HepG2 (cell line): ENCODE results near the gene SLC35A3. TPM values are rescaled to one million over a fixed set of nuclear protein-coding genes. Genes with fewer than 3 reads are reported as not detected.

Experiments used
- ATM ChIP-seq: fragments of 450-650 bp; IDR thresholded peaks from 2 replicates; pipeline ENCODE4 v1.7.1; 2017; ENCODE audit warnings: mild to moderate bottlenecking, borderline replicate concordance
- CENPT ChIP-seq: sonication (generic); formaldehyde crosslinking; IDR thresholded peaks from 2 replicates; pipeline ENCODE4 v1.8.0; 2022; ENCODE audit warnings: low read depth, mild to moderate bottlenecking, moderate library complexity, missing genetic modification reagents
- HNF1B ChIP-seq: sonication (generic); formaldehyde crosslinking; IDR thresholded peaks from 2 replicates; pipeline ENCODE4 v1.5.1; 2020; ENCODE audit warnings: mild to moderate bottlenecking, moderate library complexity, missing genetic modification reagents
- RBFOX2 ChIP-seq: fragments of 200-400 bp; formaldehyde crosslinking; IDR thresholded peaks from 2 replicates; pipeline ENCODE4 v1.6.1; 2017; ENCODE audit warnings: low read depth, mild to moderate bottlenecking, low read length
- SAFB2 ChIP-seq: sonication (generic); formaldehyde crosslinking; IDR thresholded peaks from 2 replicates; pipeline ENCODE4 v1.5.1; 2020; ENCODE audit warnings: missing genetic modification reagents, low read depth, mild to moderate bottlenecking, borderline replicate concordance
- SP5 ChIP-seq: IDR thresholded peaks from 2 replicates; pipeline ENCODE4 v1.6.1; 2016; ENCODE audit warnings: low read depth, borderline replicate concordance
- ZFY ChIP-seq: sonication (generic); formaldehyde crosslinking; IDR thresholded peaks from 2 replicates; pipeline ENCODE4 v1.4.0; 2020; ENCODE audit warnings: missing genetic modification reagents
- ZNF260 ChIP-seq: sonication (generic); formaldehyde crosslinking; IDR thresholded peaks from 2 replicates; pipeline ENCODE4 v1.4.0; 2020; ENCODE audit warnings: missing genetic modification reagents, low read depth, mild to moderate bottlenecking, borderline replicate concordance
- ZNF354B ChIP-seq: sonication (generic); formaldehyde crosslinking; IDR thresholded peaks from 2 replicates; pipeline ENCODE4 v1.8.0; 2022; ENCODE audit warnings: mild to moderate bottlenecking, missing genetic modification reagents
- ZNF598 ChIP-seq: sonication (generic); formaldehyde crosslinking; IDR thresholded peaks from 2 replicates; pipeline ENCODE4 v1.5.1; 2020; ENCODE audit warnings: mild to moderate bottlenecking, missing genetic modification reagents, borderline replicate concordance
- ZNF670 ChIP-seq: sonication (generic); formaldehyde crosslinking; IDR thresholded peaks from 2 replicates; pipeline ENCODE4 v1.8.0; 2022; ENCODE audit warnings: mild to moderate bottlenecking, missing genetic modification reagents, borderline replicate concordance
- ZNF749 ChIP-seq: sonication (generic); formaldehyde crosslinking; IDR thresholded peaks from 2 replicates; pipeline ENCODE4 v1.8.0; 2022; ENCODE audit warnings: mild to moderate bottlenecking, missing genetic modification reagents, moderate library complexity, borderline replicate concordance
- polyA plus RNA-seq, 8 experiments: library from polyadenylated mRNA; depleted of rRNA in 3 of 8; stranded (reverse) in 7 of 8; unstranded in 1 of 8; fragments of >200 nt; fragmentation: Illumina TruSeq in 4 of 8; extraction: Trizol in 4 of 8; gene quantifications; 2 replicates each; pipeline versions ENCODE4 v1.2.1 to v1.2.3, GENCODE V29; 2011 to 2016; ENCODE audit warnings: low read depth in 4 of 8, missing spikeins in 1 of 8, mixed read lengths in 1 of 8; ENCODE audit not compliant: insufficient read depth in 1 of 8
- total RNA-seq, 5 experiments: library from RNA; depleted of rRNA; stranded (reverse); fragments of >200 nt; fragmentation: Illumina TruSeq; extraction: Trizol; gene quantifications; 2 replicates each; pipeline ENCODE4 v1.2.3, GENCODE V29; 2016; ENCODE audit warnings: low read depth in 1 of 5
- TF ChIP-seq, protein P1 (sequence below): sonication (generic); formaldehyde crosslinking; IDR thresholded peaks from 2 replicates; pipeline ENCODE4 v1.4.0; 2020; ENCODE audit warnings: missing genetic modification reagents
- TF ChIP-seq, protein P2 (sequence below): sonication (generic); formaldehyde crosslinking; IDR thresholded peaks from 2 replicates; pipeline ENCODE4 v1.5.0; 2020; ENCODE audit warnings: missing genetic modification reagents, mild to moderate bottlenecking, borderline replicate concordance
- TF ChIP-seq, protein P3 (sequence below), 2 experiments: sonication (generic) in 1 of 2; formaldehyde crosslinking in 1 of 2; IDR thresholded peaks; 2 replicates each; pipeline versions ENCODE4 v1.5.1 to v1.6.1; 2011 to 2020; ENCODE audit warnings: borderline replicate concordance in 1 of 2, low read depth in 1 of 2, low read length in 1 of 2, mild to moderate bottlenecking in 1 of 2, missing genetic modification reagents in 1 of 2, moderate library complexity in 1 of 2

The SLC35A3 gene
- total and polyA plus RNA-seq, 2 of the 13 experiments (the other 11 are each of a cell fraction or from before 2014, with no cell fraction given), result 11.2 to 24.9 TPM

- TF ChIP-seq RBFOX2 (peak; percentile 92), SP5 (CRISPR knock-in tag) (no peak), ZNF749 (CRISPR knock-in tag) (peak; percentile 99), ATM (no peak), CENPT (CRISPR knock-in tag) (peak; percentile 94; the same call in 1 of the 2 replicates), ZNF260 (CRISPR knock-in tag) (no peak), HNF1B (CRISPR knock-in tag) (peak; percentile 95), ZNF354B (CRISPR knock-in tag) (peak; percentile 91; the same call in 1 of the 2 replicates), SAFB2 (CRISPR knock-in tag) (peak; percentile 95), ZFY (CRISPR knock-in tag) (peak; percentile 96), ZNF598 (CRISPR knock-in tag) (peak; percentile 96), ZNF670 (CRISPR knock-in tag) (peak; percentile 99)
- TF ChIP-seq, protein P1, sequence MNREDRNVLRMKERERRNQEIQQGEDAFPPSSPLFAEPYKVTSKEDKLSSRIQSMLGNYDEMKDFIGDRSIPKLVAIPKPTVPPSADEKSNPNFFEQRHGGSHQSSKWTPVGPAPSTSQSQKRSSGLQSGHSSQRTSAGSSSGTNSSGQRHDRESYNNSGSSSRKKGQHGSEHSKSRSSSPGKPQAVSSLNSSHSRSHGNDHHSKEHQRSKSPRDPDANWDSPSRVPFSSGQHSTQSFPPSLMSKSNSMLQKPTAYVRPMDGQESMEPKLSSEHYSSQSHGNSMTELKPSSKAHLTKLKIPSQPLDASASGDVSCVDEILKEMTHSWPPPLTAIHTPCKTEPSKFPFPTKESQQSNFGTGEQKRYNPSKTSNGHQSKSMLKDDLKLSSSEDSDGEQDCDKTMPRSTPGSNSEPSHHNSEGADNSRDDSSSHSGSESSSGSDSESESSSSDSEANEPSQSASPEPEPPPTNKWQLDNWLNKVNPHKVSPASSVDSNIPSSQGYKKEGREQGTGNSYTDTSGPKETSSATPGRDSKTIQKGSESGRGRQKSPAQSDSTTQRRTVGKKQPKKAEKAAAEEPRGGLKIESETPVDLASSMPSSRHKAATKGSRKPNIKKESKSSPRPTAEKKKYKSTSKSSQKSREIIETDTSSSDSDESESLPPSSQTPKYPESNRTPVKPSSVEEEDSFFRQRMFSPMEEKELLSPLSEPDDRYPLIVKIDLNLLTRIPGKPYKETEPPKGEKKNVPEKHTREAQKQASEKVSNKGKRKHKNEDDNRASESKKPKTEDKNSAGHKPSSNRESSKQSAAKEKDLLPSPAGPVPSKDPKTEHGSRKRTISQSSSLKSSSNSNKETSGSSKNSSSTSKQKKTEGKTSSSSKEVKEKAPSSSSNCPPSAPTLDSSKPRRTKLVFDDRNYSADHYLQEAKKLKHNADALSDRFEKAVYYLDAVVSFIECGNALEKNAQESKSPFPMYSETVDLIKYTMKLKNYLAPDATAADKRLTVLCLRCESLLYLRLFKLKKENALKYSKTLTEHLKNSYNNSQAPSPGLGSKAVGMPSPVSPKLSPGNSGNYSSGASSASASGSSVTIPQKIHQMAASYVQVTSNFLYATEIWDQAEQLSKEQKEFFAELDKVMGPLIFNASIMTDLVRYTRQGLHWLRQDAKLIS (CRISPR knock-in tag), result 0 out of 2 replicates have a peak, but pooled peaks have one; percentile 67
- TF ChIP-seq, protein P2, sequence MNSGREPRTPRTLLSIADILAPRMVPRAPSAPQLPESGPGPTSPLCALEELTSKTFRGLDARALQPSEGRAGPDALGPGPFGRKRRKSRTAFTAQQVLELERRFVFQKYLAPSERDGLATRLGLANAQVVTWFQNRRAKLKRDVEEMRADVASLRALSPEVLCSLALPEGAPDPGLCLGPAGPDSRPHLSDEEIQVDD (CRISPR knock-in tag), result peak; percentile 98; the same call in 1 of the 2 replicates
- TF ChIP-seq, protein P3, sequence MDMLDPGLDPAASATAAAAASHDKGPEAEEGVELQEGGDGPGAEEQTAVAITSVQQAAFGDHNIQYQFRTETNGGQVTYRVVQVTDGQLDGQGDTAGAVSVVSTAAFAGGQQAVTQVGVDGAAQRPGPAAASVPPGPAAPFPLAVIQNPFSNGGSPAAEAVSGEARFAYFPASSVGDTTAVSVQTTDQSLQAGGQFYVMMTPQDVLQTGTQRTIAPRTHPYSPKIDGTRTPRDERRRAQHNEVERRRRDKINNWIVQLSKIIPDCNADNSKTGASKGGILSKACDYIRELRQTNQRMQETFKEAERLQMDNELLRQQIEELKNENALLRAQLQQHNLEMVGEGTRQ (IDR thresholded peaks at IDR 0.05; ENCODE audit: low read depth, low read length), result no peak
- TF ChIP-seq, protein P3 (CRISPR knock-in tag; IDR thresholded peaks at IDR 0.05; ENCODE audit: borderline replicate concordance), result peak; percentile 37; the same call in 1 of the 2 replicates
Observed at GRCh38 chr1:99969729-99970621, at the start of gene SLC35A3 (continued).
